ENCODE data around the gene ZFP91. TPM values are rescaled to one million over a fixed set of nuclear protein-coding genes. Genes with fewer than 3 reads are reported as not detected.

The ZFP91 gene
- total and polyA plus RNA-seq, 2 of the 13 experiments (the other 11 are each of a cell fraction or from before 2014, with no cell fraction given): 13.5 to 38.6 TPM

- intact Hi-C loops (cut with micrococcal nuclease; ENCODE audit: unreplicated experiment): loop anchor here (1.0 kb wide), 1 partner anchor 53 kb away; no protein-coding TSS in a partner anchor
- H3K9ac ChIP-seq (ENCODE audit: insufficient read depth, low read depth, low read length): no peak overlapping the region
- in situ Hi-C loops (cut with HindIII; ENCODE audit: extremely low pct_ligation_motif_present, low pct_unique_long_range_greater_than_20kb): loop anchor here (10.0 kb wide), 1 partner anchor 65 kb away; no protein-coding TSS in a partner anchor
- no peak overlapping the region for H2AFZ ChIP-seq (ENCODE audit: low read length)
- DNase-seq (ENCODE audit: low spot score): peak; percentile 60
- no peaks in the 10 kb centered on the region for H3K79me2 ChIP-seq (ENCODE audit: insufficient read depth, low read length)
- H3K4me1 ChIP-seq (ENCODE audit: insufficient read depth, low read length): no peaks in the 10 kb centered on the region
- no peaks in the 10 kb centered on the region for H4K20me1 ChIP-seq (ENCODE audit: insufficient read depth, low read length)
- no peaks in the 10 kb centered on the region for H3K9me3 ChIP-seq (ENCODE audit: low read length)
- no peak overlapping the region for H3K4me2 ChIP-seq (ENCODE audit: low read depth, low read length)
- H3K36me3 ChIP-seq (replicated peaks in 1 of 2; ENCODE audit: control insufficient read depth in 1 of 2, insufficient read depth in 2 of 2, low read length in 2 of 2): peaks cover 0 to 6% of the 10 kb centered on the region in 2 experiments; a peak in 3 of 5 replicates
- BruUV-seq (replicated peaks): no TSS peak
- no peaks in the 10 kb centered on the region for H3K27me3 ChIP-seq (ENCODE audit: control insufficient read depth in 1 of 2, insufficient read depth in 2 of 2, low read length in 2 of 2)
- peak; percentile 78 for ATAC-seq
- H3K4me3 ChIP-seq (replicated peaks in 1 of 3; ENCODE audit: insufficient read depth in 1 of 3, low read depth in 2 of 3, low read length in 3 of 3): no peak overlapping the region
- WGBS (ENCODE audit: low lambda C conversion rate): 57% methylated on average over 2 of the region's 2 CpGs
- POLR2A ChIA-PET: no interaction called here
- CTCF ChIA-PET (ENCODE audit: low intra/inter-chr PET ratio, low total read pairs): interaction anchor here (1.8 kb wide), 1 partner anchor 62 kb away, joined by 8 read pairs; no protein-coding TSS in a partner anchor
- no peak overlapping the region for H3K27ac ChIP-seq (ENCODE audit: extremely low read length, insufficient read depth, low read length)
- no peak for TF ChIP-seq KDM3A (CRISPR knock-in tag; IDR thresholded peaks at IDR 0.05; ENCODE audit: low read depth)
- TF ChIP-seq HNF1B (CRISPR knock-in tag; IDR thresholded peaks at IDR 0.05): 0 out of 2 replicates have a peak, but pooled peaks have one; percentile 25
- 0 out of 2 replicates have a peak, but pooled peaks have one; percentile 17 for TF ChIP-seq BCL6 (CRISPR knock-in tag; IDR thresholded peaks at IDR 0.05)
- no peak for TF ChIP-seq ZBTB43 (CRISPR knock-in tag; conservative IDR thresholded peaks at IDR 0.05)
- peak; percentile 1; the same call in 1 of the 2 replicates for TF ChIP-seq SMC3 (IDR thresholded peaks at IDR 0.05; ENCODE audit: low read length)
- TF ChIP-seq, protein P1, sequence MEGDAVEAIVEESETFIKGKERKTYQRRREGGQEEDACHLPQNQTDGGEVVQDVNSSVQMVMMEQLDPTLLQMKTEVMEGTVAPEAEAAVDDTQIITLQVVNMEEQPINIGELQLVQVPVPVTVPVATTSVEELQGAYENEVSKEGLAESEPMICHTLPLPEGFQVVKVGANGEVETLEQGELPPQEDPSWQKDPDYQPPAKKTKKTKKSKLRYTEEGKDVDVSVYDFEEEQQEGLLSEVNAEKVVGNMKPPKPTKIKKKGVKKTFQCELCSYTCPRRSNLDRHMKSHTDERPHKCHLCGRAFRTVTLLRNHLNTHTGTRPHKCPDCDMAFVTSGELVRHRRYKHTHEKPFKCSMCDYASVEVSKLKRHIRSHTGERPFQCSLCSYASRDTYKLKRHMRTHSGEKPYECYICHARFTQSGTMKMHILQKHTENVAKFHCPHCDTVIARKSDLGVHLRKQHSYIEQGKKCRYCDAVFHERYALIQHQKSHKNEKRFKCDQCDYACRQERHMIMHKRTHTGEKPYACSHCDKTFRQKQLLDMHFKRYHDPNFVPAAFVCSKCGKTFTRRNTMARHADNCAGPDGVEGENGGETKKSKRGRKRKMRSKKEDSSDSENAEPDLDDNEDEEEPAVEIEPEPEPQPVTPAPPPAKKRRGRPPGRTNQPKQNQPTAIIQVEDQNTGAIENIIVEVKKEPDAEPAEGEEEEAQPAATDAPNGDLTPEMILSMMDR (CRISPR knock-in tag; IDR thresholded peaks at IDR 0.05): peak; percentile 69
- TF ChIP-seq STAG1 (CRISPR knock-in tag; IDR thresholded peaks at IDR 0.05): peak; percentile 62
- FAIRE-seq: no peak
Observed at GRCh38 chr11:58629857-58630256, 51.0 kb downstream of the ZFP91 start.
